SK-N-SH (cell line): Measurements from ENCODE around the gene HSPB9.

Experiments
- FOXJ3 ChIP-seq: sonication (generic); formaldehyde crosslinking; IDR thresholded peaks from 2 replicates; pipeline ENCODE4 v1.5.1; 2020; ENCODE audit warnings: mild to moderate bottlenecking, missing genetic modification reagents
- POLR2AphosphoS5 ChIP-seq: IDR thresholded peaks from 2 replicates; pipeline ENCODE4 v1.6.1; 2012; ENCODE audit warnings: low read depth, low read length
- RCOR1 ChIP-seq: fragments of 150-350 bp; IDR thresholded peaks from 2 replicates; pipeline ENCODE4 v1.6.1; 2017; ENCODE audit warnings: antibody characterized with exemption, low read length
- REST ChIP-seq: IDR thresholded peaks from 2 replicates; pipeline ENCODE4 v1.6.1; 2012; ENCODE audit warnings: mild to moderate bottlenecking, low read depth, low read length, moderate library complexity
- TF ChIP-seq, protein P1 (sequence below): fragments of 200-600 bp; sonication (generic); IDR thresholded peaks from 2 replicates; pipeline ENCODE4 v1.6.1; 2017; ENCODE audit warnings: antibody characterized with exemption, mild to moderate bottlenecking, moderate library complexity
- TF ChIP-seq, protein P2 (sequence below): IDR thresholded peaks from 2 replicates; pipeline ENCODE4 v1.4.0; 2012; ENCODE audit warnings: low read depth, borderline replicate concordance

GRCh38 chr17:42127414-42127813 is 4.8 kb downstream of the HSPB9 start:
- TF ChIP-seq, protein P1, sequence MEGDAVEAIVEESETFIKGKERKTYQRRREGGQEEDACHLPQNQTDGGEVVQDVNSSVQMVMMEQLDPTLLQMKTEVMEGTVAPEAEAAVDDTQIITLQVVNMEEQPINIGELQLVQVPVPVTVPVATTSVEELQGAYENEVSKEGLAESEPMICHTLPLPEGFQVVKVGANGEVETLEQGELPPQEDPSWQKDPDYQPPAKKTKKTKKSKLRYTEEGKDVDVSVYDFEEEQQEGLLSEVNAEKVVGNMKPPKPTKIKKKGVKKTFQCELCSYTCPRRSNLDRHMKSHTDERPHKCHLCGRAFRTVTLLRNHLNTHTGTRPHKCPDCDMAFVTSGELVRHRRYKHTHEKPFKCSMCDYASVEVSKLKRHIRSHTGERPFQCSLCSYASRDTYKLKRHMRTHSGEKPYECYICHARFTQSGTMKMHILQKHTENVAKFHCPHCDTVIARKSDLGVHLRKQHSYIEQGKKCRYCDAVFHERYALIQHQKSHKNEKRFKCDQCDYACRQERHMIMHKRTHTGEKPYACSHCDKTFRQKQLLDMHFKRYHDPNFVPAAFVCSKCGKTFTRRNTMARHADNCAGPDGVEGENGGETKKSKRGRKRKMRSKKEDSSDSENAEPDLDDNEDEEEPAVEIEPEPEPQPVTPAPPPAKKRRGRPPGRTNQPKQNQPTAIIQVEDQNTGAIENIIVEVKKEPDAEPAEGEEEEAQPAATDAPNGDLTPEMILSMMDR: no peak
- no peak for TF ChIP-seq FOXJ3
- TF ChIP-seq POLR2AphosphoS5: no peak
- TF ChIP-seq, protein P2, sequence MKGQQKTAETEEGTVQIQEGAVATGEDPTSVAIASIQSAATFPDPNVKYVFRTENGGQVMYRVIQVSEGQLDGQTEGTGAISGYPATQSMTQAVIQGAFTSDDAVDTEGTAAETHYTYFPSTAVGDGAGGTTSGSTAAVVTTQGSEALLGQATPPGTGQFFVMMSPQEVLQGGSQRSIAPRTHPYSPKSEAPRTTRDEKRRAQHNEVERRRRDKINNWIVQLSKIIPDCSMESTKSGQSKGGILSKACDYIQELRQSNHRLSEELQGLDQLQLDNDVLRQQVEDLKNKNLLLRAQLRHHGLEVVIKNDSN: no peak
- TF ChIP-seq RCOR1: no peak
- no peak for TF ChIP-seq REST
